B cell (primary cell): ENCODE data around the gene MIA3. TPM values are rescaled to one million over a fixed set of nuclear protein-coding genes. Genes with fewer than 3 reads are reported as not detected.
"Not testable (repeated sequence)": the region's sequence is repeated elsewhere in the genome, so short reads cannot be mapped to it uniquely, and the experiment has no call there.

Source experiments
- ATAC-seq: fragments of 200-7000 bp; cut with Tn5 transposase; one replicate; pipeline ENCODE4 v1.10.0; 2021; ENCODE audit warnings: low read depth, mild to moderate bottlenecking, moderate number of reproducible peaks, moderate library complexity
- CTCF ChIA-PET: fragments of 350-600 bp; sonication (Branson Sonifier 250); formaldehyde crosslinking; loops from one replicate; lab custom pipeline; 2021; ENCODE audit warnings: antibody characterized with exemption, inconsistent platforms; lab: Charles Lee
- POLR2A ChIA-PET: fragments of 350-600 bp; sonication (Branson Sonifier 250); formaldehyde crosslinking; loops from one replicate; lab custom pipeline; 2021; ENCODE audit warnings: antibody characterized with exemption; lab: Charles Lee
- DNase-seq: peaks from one replicate; pipeline ENCODE4 v3.0.0; 2013
- H2AFZ ChIP-seq: 2 replicates; pipeline ENCODE4 v1.6.1; 2012; ENCODE audit warnings: mild to moderate bottlenecking, low read depth, low read length; ENCODE audit not compliant: insufficient read depth, poor library complexity, severe bottlenecking
- H3K27ac ChIP-seq, 2 donors: 1 replicate in 1 of 2; 2 replicates in 1 of 2; pipeline ENCODE4 v1.5.1; 2012 to 2013; ENCODE audit warnings: low read length in 2 of 2, mild to moderate bottlenecking in 2 of 2, moderate library complexity in 1 of 2
- H3K27me3 ChIP-seq, 4 experiments: fragments of 200-600 bp in 1 of 4; sonication (generic) in 1 of 4; replicated peaks in 1 of 4; 1 replicate in 2 of 4; 2 replicates in 2 of 4; pipeline versions ENCODE4 v1.6.1 to v1.7.0; 2013 to 2016; ENCODE audit warnings: low read length in 3 of 4, mild to moderate bottlenecking in 2 of 4, mixed read lengths in 1 of 4, moderate library complexity in 1 of 4; ENCODE audit not compliant: insufficient read depth in 4 of 4, control insufficient read depth in 3 of 4; ENCODE audit errors: control extremely low read depth in 1 of 4
- H3K36me3 ChIP-seq, 2 experiments: replicated peaks in 1 of 2; 1 replicate in 1 of 2; 2 replicates in 1 of 2; pipeline versions ENCODE4 v1.6.1 to v1.7.1; 2013; ENCODE audit warnings: low read length in 1 of 2; ENCODE audit not compliant: insufficient read depth in 2 of 2, control insufficient read depth in 1 of 2; ENCODE audit errors: control extremely low read depth in 1 of 2, extremely low read depth in 1 of 2
- H3K4me1 ChIP-seq, 2 donors: fragments of 200-600 bp in 1 of 2; sonication (generic) in 1 of 2; 1 replicate in 1 of 2; 2 replicates in 1 of 2; pipeline versions ENCODE4 v1.5.1 to v1.6.1; 2013 to 2017; ENCODE audit warnings: low read length in 2 of 2; ENCODE audit not compliant: control insufficient read depth in 2 of 2, insufficient read depth in 2 of 2
- H3K4me2 ChIP-seq: replicated peaks from 2 replicates; pipeline ENCODE3; 2012; ENCODE audit warnings: mild to moderate bottlenecking, low read depth, low read length; ENCODE audit not compliant: poor library complexity, severe bottlenecking
- H3K4me3 ChIP-seq, 5 experiments: fragments of 200-600 bp in 1 of 5; sonication (generic) in 1 of 5; 1 replicate in 3 of 5; 2 replicates in 2 of 5; pipeline versions ENCODE4 v1.5.1 to v1.7.0; 2011 to 2016; ENCODE audit warnings: low read length in 4 of 5, mild to moderate bottlenecking in 4 of 5, low read depth in 2 of 5, control low read depth in 1 of 5, moderate library complexity in 1 of 5; ENCODE audit not compliant: insufficient read depth in 1 of 5; ENCODE audit errors: control extremely low read depth in 1 of 5, extremely low read depth in 1 of 5
- H3K79me2 ChIP-seq: fragments of 200-600 bp; sonication (generic); one replicate; pipeline ENCODE4 v1.6.0; 2016; ENCODE audit warnings: low read length; ENCODE audit not compliant: control insufficient read depth, insufficient read depth
- H3K9ac ChIP-seq: fragments of 200-600 bp; sonication (generic); 2 replicates; pipeline ENCODE4 v1.6.1; 2017; ENCODE audit warnings: mild to moderate bottlenecking, low read length, moderate library complexity
- H3K9me3 ChIP-seq, 3 donors: one replicate each; pipeline versions ENCODE4 v1.6.1 to v1.7.1; 2013; ENCODE audit warnings: low read length in 2 of 3; ENCODE audit not compliant: control insufficient read depth in 2 of 3, insufficient read depth in 1 of 3; ENCODE audit errors: control extremely low read depth in 1 of 3
- H4K20me1 ChIP-seq: 2 replicates; pipeline ENCODE4 v1.6.0; 2012; ENCODE audit warnings: mild to moderate bottlenecking, low read length; ENCODE audit not compliant: insufficient read depth, control insufficient read depth, poor library complexity, severe bottlenecking
- H3K27ac Mint-ChIP-seq: one replicate; pipeline ENCODE4 v1.8.0; 2021; ENCODE audit warnings: mixed read lengths
- H3K27me3 Mint-ChIP-seq: one replicate; pipeline ENCODE4 v1.8.0; 2021; ENCODE audit warnings: mixed read lengths
- H3K4me1 Mint-ChIP-seq: one replicate; pipeline ENCODE4 v1.8.0; 2021; ENCODE audit warnings: mixed read lengths
- H3K4me3 Mint-ChIP-seq: one replicate; pipeline ENCODE4 v1.8.0; 2021; ENCODE audit warnings: mixed read lengths
- H3K9me3 Mint-ChIP-seq: one replicate; pipeline ENCODE4 v1.8.0; 2022; ENCODE audit warnings: mixed read lengths; ENCODE audit not compliant: insufficient read depth
- EZH2 ChIP-seq: IDR thresholded peaks from 2 replicates; pipeline ENCODE4 v1.6.1; 2012; ENCODE audit warnings: borderline replicate concordance, low read depth, mild to moderate bottlenecking, moderate library complexity, low read length; ENCODE audit not compliant: insufficient read depth, poor library complexity, severe bottlenecking
- WGBS: methylation state at CpG from one replicate; pipeline ENCODE4 v1.1.5; 2013; ENCODE audit warnings: missing lambda C conversion rate; ENCODE audit not compliant: insufficient coverage; 5-methylcytosine and 5-hydroxymethylcytosine counted together
- intact Hi-C: fragments of 100-400 bp; cut with micrococcal nuclease; formaldehyde crosslinking; loops from one replicate; pipeline ENCODE4 v1.10.0; 2022
- polyA plus RNA-seq: library from polyadenylated mRNA; depleted of rRNA; stranded (reverse); fragments of >200 nt; gene quantifications from 2 replicates; pipeline ENCODE4 v1.2.3, GENCODE V29; 2012
- total RNA-seq, 2 donors: library from RNA; stranded (reverse); fragments of 120-200 nt in 1 of 2; gene quantifications; 1 replicate in 1 of 2; 2 replicates in 1 of 2; pipeline versions ENCODE4 v1.2.3 to v1.2.4, GENCODE V29; 2013 to 2022
- TF ChIP-seq, protein P1 (sequence below): fragments of 200-600 bp; IDR thresholded peaks from one replicate; pipeline ENCODE4 v1.8.0; 2022; ENCODE audit warnings: antibody characterized with exemption, mild to moderate bottlenecking

The MIA3 gene
- total and polyA plus RNA-seq, 2 donors (not counting 1 experiment from before 2014, with no cell fraction given): 69.2 to 109 TPM

DNA sequence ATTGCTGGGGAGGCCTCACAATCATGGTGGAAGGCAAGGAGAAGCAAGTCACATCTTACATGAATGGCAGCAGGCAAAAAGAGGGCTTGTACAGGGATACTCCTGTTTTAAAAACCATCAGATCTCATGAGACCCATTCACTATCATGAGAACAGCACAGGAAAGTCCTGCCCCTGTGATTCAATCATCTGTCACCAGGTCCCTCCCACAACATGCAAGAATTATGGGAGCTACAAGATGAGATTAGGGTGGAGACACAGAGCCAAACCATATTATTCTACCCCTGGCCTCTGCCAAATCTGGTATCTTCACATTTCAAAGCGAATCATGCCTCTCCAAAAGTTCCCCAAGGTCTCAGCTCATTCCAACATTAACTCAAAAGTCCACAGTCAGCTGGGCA lies 11.1 kb upstream of the MIA3 start:
- no peak overlapping the region for H3K27ac ChIP-seq
- no peak overlapping the region for H2AFZ ChIP-seq
- H3K9me3 ChIP-seq: peaks cover 0 to 4% (median 0%) of the 10 kb centered on the region in 3 donors
- no peaks in the 10 kb centered on the region for H3K4me1 Mint-ChIP-seq
- no peak overlapping the region for H3K9ac ChIP-seq
- H3K36me3 ChIP-seq: no peaks in the 10 kb centered on the region
- H3K4me3 Mint-ChIP-seq: no peak overlapping the region
- H3K79me2 ChIP-seq: no peaks in the 10 kb centered on the region
- no peak overlapping the region for H3K4me2 ChIP-seq
- ChIA-PET POLR2A (no interaction called here), CTCF (no interaction called here)
- no peaks in the 10 kb centered on the region for H3K4me1 ChIP-seq
- intact Hi-C loops: no loop called here
- H3K27me3 Mint-ChIP-seq: peaks cover 4% of the 10 kb centered on the region
- H3K27me3 ChIP-seq: no peaks in the 10 kb centered on the region
- no peak for ATAC-seq
- H3K4me3 ChIP-seq: no peak overlapping the region
- 100% methylated on average over 1 of the region's 1 CpG for WGBS
- H4K20me1 ChIP-seq: no peaks in the 10 kb centered on the region
- no peak overlapping the region for H3K27ac Mint-ChIP-seq
- H3K9me3 Mint-ChIP-seq: no peaks in the 10 kb centered on the region
- TF ChIP-seq EZH2: no peak
- TF ChIP-seq, protein P1, sequence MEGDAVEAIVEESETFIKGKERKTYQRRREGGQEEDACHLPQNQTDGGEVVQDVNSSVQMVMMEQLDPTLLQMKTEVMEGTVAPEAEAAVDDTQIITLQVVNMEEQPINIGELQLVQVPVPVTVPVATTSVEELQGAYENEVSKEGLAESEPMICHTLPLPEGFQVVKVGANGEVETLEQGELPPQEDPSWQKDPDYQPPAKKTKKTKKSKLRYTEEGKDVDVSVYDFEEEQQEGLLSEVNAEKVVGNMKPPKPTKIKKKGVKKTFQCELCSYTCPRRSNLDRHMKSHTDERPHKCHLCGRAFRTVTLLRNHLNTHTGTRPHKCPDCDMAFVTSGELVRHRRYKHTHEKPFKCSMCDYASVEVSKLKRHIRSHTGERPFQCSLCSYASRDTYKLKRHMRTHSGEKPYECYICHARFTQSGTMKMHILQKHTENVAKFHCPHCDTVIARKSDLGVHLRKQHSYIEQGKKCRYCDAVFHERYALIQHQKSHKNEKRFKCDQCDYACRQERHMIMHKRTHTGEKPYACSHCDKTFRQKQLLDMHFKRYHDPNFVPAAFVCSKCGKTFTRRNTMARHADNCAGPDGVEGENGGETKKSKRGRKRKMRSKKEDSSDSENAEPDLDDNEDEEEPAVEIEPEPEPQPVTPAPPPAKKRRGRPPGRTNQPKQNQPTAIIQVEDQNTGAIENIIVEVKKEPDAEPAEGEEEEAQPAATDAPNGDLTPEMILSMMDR: no peak
- DNase-seq: no peak

DNA sequence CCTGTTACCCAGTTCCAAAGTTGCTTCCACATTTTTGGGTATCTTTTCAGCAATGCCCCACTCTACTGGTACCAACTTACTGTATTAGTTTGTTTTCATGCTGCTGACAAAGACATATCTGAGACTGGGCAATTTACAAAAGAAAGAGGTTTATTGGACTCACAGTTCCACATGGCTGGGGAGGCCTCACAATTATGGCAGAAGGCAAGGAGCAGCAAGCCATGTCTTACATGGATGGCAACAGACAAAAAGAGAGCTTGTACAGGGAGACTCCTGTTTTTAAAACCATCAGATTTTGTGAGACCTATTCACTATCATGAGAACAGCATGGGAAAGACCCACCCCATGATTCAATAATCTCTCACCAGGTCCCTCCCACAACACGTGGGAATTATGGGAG lies 8.8 kb upstream of the MIA3 start:
- H3K9ac ChIP-seq, H3K27me3 ChIP-seq, H3K4me3 Mint-ChIP-seq, H3K4me2 ChIP-seq, H3K4me1 Mint-ChIP-seq, DNase-seq, ATAC-seq, H3K9me3 ChIP-seq, intact Hi-C loops, CTCF ChIA-PET, POLR2A ChIA-PET, H3K27ac Mint-ChIP-seq, H3K4me3 ChIP-seq, H3K4me1 ChIP-seq, H4K20me1 ChIP-seq, H3K36me3 ChIP-seq, H3K9me3 Mint-ChIP-seq, H3K27ac ChIP-seq, H3K79me2 ChIP-seq, H2AFZ ChIP-seq: not testable (repeated sequence)
- no CpG with 5 or more reads among the region's 1 CpG for WGBS
- H3K27me3 Mint-ChIP-seq: peaks cover 12% of the 10 kb centered on the region
